K562 (cell line): ENCODE data around the gene TTC39A. TPM values are rescaled to one million over a fixed set of nuclear protein-coding genes. Genes with fewer than 3 reads are reported as not detected.

Experiments
- ATAC-seq: fragments of 200-7000 bp; cut with Tn5 transposase; 3 replicates; pipeline ENCODE4 v1.9.1; 2020; ENCODE audit warnings: moderate library complexity
- BruUV-seq: library from RNA; stranded (reverse); fragments of 400-500 nt; replicated peaks from 2 replicates; lab custom pipeline; 2021; lab: Mats Ljungman, UMichigan
- CTCF ChIA-PET: fragments of 300-600 bp; formaldehyde crosslinking; extraction: SDS; loops from one replicate; lab custom pipeline; 2021; ENCODE audit warnings: low intra/inter-chr PET ratio; lab: Yijun Ruan, JAX
- POLR2A ChIA-PET: fragments of 300-600, 350-650 bp; sonication (Branson Sonifier 250); formaldehyde crosslinking; extraction: SDS; loops from one replicate; lab custom pipeline; 2021; ENCODE audit warnings: antibody characterized with exemption, inconsistent platforms; lab: Yijun Ruan, JAX
- DNase-seq, 4 experiments: peaks; one replicate each; pipeline versions ENCODE4 v3.0.0 to v3.0.0-alpha.2; 2011 to 2018; ENCODE audit warnings: low spot score in 3 of 4, mixed read lengths in 3 of 4; ENCODE audit errors: extremely low read depth in 1 of 4
- FAIRE-seq: peaks from 2 replicates; lab custom pipeline; 2011; peaks lifted over from hg19 to GRCh38; lab: Jason Lieb, UNC
- H2AFZ ChIP-seq: 2 replicates; pipeline ENCODE4 v1.6.0; 2011; ENCODE audit warnings: low read depth, low read length, control low read depth, inconsistent platforms
- H3K27ac ChIP-seq: fragments of 200-600 bp; 3 replicates; pipeline ENCODE4 v1.8.0; 2011; ENCODE audit warnings: low read depth, mild to moderate bottlenecking, control low read depth, inconsistent platforms, low read length, moderate library complexity, mixed read lengths; ENCODE audit errors: extremely low read depth
- H3K27me3 ChIP-seq, 2 experiments: fragments of 300-600 bp in 1 of 2; 2 replicates in 1 of 2; 3 replicates in 1 of 2; pipeline versions ENCODE4 v1.6.0 to v1.8.0; 2011; ENCODE audit warnings: inconsistent platforms in 2 of 2, low read length in 2 of 2, mild to moderate bottlenecking in 1 of 2, mixed read lengths in 1 of 2, moderate library complexity in 1 of 2; ENCODE audit not compliant: control insufficient read depth in 2 of 2, insufficient read depth in 2 of 2
- H3K36me3 ChIP-seq: fragments of 300-600 bp; 3 replicates; pipeline ENCODE4 v1.8.0; 2011; ENCODE audit warnings: mild to moderate bottlenecking, low read length, inconsistent platforms; ENCODE audit not compliant: control insufficient read depth, insufficient read depth
- H3K4me1 ChIP-seq, 2 experiments: fragments of 200-600 bp in 1 of 2; replicated peaks in 1 of 2; 2 replicates in 1 of 2; 3 replicates in 1 of 2; pipeline versions ENCODE4 v1.5.1 to v1.8.0; 2011; ENCODE audit warnings: inconsistent platforms in 2 of 2, low read length in 2 of 2, mild to moderate bottlenecking in 1 of 2, mixed read lengths in 1 of 2, moderate library complexity in 1 of 2; ENCODE audit not compliant: control insufficient read depth in 2 of 2, insufficient read depth in 2 of 2
- H3K4me2 ChIP-seq: 2 replicates; pipeline ENCODE4 v1.6.1; 2011; ENCODE audit warnings: low read length, control low read depth, inconsistent platforms, mixed read lengths; ENCODE audit not compliant: insufficient read depth
- H3K4me3 ChIP-seq: fragments of 200-600 bp; sonication (generic), shearing (Covaris generic); 2 replicates; pipeline ENCODE4 v1.5.1; 2016; ENCODE audit warnings: control low read depth, inconsistent platforms
- H3K79me2 ChIP-seq: fragments of 200-600 bp; 3 replicates; pipeline ENCODE4 v1.8.0; 2011; ENCODE audit warnings: low read length, inconsistent platforms; ENCODE audit not compliant: control insufficient read depth, insufficient read depth
- H3K9ac ChIP-seq, 2 experiments: 2 replicates each; pipeline versions ENCODE4 v1.6.0 to v1.6.1; 2011; ENCODE audit warnings: low read depth in 2 of 2, low read length in 2 of 2, control low read depth in 1 of 2, inconsistent platforms in 1 of 2, mild to moderate bottlenecking in 1 of 2, mixed read lengths in 1 of 2; ENCODE audit not compliant: insufficient read depth in 1 of 2
- H3K9me1 ChIP-seq: one replicate; pipeline ENCODE4 v1.6.0; 2011; ENCODE audit warnings: inconsistent platforms, mild to moderate bottlenecking, low read length, moderate library complexity; ENCODE audit not compliant: control insufficient read depth, insufficient read depth
- H3K9me3 ChIP-seq: replicated peaks from 2 replicates; pipeline ENCODE4 v1.5.1; 2011; ENCODE audit warnings: low read depth, low read length, inconsistent platforms; ENCODE audit not compliant: control insufficient read depth, insufficient read depth
- H4K20me1 ChIP-seq: replicated peaks from 2 replicates; pipeline ENCODE4 v1.6.1; 2011; ENCODE audit warnings: low read length, inconsistent platforms, mixed read lengths; ENCODE audit not compliant: control insufficient read depth, insufficient read depth
- ESRRA ChIP-seq: fragments of 450-650 bp; IDR thresholded peaks from 2 replicates; pipeline ENCODE4 v1.6.1; 2014; ENCODE audit warnings: low read depth, mild to moderate bottlenecking, moderate library complexity, borderline replicate concordance
- HMGXB4 ChIP-seq: sonication (generic); formaldehyde crosslinking; IDR thresholded peaks from 2 replicates; pipeline ENCODE4 v1.8.1; 2023; ENCODE audit warnings: mild to moderate bottlenecking, missing genetic modification reagents
- PCBP2 ChIP-seq: fragments of 200-400 bp; formaldehyde crosslinking; IDR thresholded peaks from 2 replicates; pipeline ENCODE4 v1.6.1; 2018; ENCODE audit warnings: low read length, low read depth, mild to moderate bottlenecking, moderate library complexity; ENCODE audit not compliant: poor library complexity, severe bottlenecking
- SMAD3 ChIP-seq: fragments of 450-650 bp; formaldehyde crosslinking; conservative IDR thresholded peaks from 2 replicates; pipeline ENCODE4 v1.4.0; 2020; ENCODE audit warnings: mild to moderate bottlenecking
- ZNF24 ChIP-seq: fragments of 450-650 bp; IDR thresholded peaks from 2 replicates; pipeline ENCODE4 v1.6.1; 2016
- ZNF431 ChIP-seq: sonication (generic); formaldehyde crosslinking; IDR thresholded peaks from 2 replicates; pipeline ENCODE4 v1.8.0; 2022; ENCODE audit warnings: mild to moderate bottlenecking, missing genetic modification reagents
- WGBS: fragments of 100-300 bp; shearing (Covaris generic); methylation state at CpG from one replicate; pipeline ENCODE4 v1.1.6; 2016; ENCODE audit warnings: low coverage, mixed read lengths; ENCODE audit not compliant: insufficient coverage; ENCODE audit errors: missing lambda C conversion rate; 5-methylcytosine and 5-hydroxymethylcytosine counted together
- in situ Hi-C: fragments of 300-500 bp; cut with MboI; formaldehyde crosslinking; loops from 4 replicates; pipeline ENCODE4 v1.15.0; 2018; ENCODE audit warnings: inconsistent platforms, mixed read lengths
- intact Hi-C: fragments of 100-400 bp; cut with micrococcal nuclease; formaldehyde crosslinking; loops from 2 replicates; pipeline ENCODE4 v1.14.2; 2022
- polyA plus RNA-seq, 8 experiments: library from polyadenylated mRNA; depleted of rRNA in 4 of 8; stranded (reverse) in 5 of 8; unstranded in 3 of 8; fragments of >200 nt; fragmentation: Nextera tagmentation in 2 of 8; fragmentation: Illumina TruSeq in 1 of 8; extraction: Ambion mirVana in 2 of 8; extraction: Trizol in 1 of 8; gene quantifications; 2 replicates each; pipeline versions ENCODE4 v1.2.1 to v1.2.3, GENCODE V29; 2011 to 2014; ENCODE audit warnings: inconsistent platforms in 1 of 8, missing spikeins in 1 of 8
- total RNA-seq, 7 experiments: library from RNA; depleted of rRNA in 6 of 7; stranded (reverse); fragments of >200 nt in 6 of 7; fragmentation: Illumina TruSeq in 2 of 7; extraction: Trizol in 2 of 7; gene quantifications; 2 replicates each; pipeline versions ENCODE4 v1.2.1 to v1.2.3, GENCODE V29; 2011 to 2021; ENCODE audit warnings: low replicate concordance in 1 of 7

TTC39A gene
- total and polyA plus RNA-seq, 9 of the 15 experiments (the other 6 are each of a cell fraction or from before 2014, with no cell fraction given), result 0.18 to 0.82 (median 0.35) TPM

- in situ Hi-C loops, result no loop called here
- no peak for DNase-seq
- CTCF ChIA-PET, result no interaction called here
These were observed 7.8 kb downstream of the TTC39A start for GRCh38 chr1:51322417-51323101.

More at GRCh38 chr1:51322417-51323101, 7.8 kb downstream of the TTC39A start:
- no peaks in the 10 kb centered on the region for H4K20me1 ChIP-seq
- no peak for ATAC-seq
- no TSS peak for BruUV-seq
- H3K4me1 ChIP-seq, result peaks cover 31 to 44% of the 10 kb centered on the region in 2 experiments
- no peaks in the 10 kb centered on the region for H3K36me3 ChIP-seq
- no peak for FAIRE-seq
- no peak overlapping the region for H3K27ac ChIP-seq
- peak overlapping the region; percentile 75; the same call in 1 of the 2 replicates for H2AFZ ChIP-seq
- H3K4me3 ChIP-seq, result no peak overlapping the region
- H3K27me3 ChIP-seq, result no peaks in the 10 kb centered on the region
- TF ChIP-seq ESRRA (no peak), PCBP2 (no peak), SMAD3 (CRISPR knock-in tag) (no peak), HMGXB4 (no peak), ZNF431 (CRISPR knock-in tag) (no peak), ZNF24 (peak; percentile 94)
- H3K4me2 ChIP-seq, result no peak overlapping the region
- H3K9me3 ChIP-seq, result no peaks in the 10 kb centered on the region
- no peak overlapping the region for H3K9ac ChIP-seq
- H3K79me2 ChIP-seq, result no peaks in the 10 kb centered on the region
- WGBS, result 66% methylated on average over 4 of the region's 4 CpGs
- H3K9me1 ChIP-seq, result no peaks in the 10 kb centered on the region
- POLR2A ChIA-PET, result no interaction called here
- intact Hi-C loops, result no loop called here
